Ovary (tissue), 9 donors: ENCODE data around the gene NUDCD2. TPM values are rescaled to one million over a fixed set of nuclear protein-coding genes. Genes with fewer than 3 reads are reported as not detected.

Experiments used
- DNase-seq, 5 donors: peaks; one replicate each; pipeline ENCODE4 v3.0.0-alpha.2; 2019 to 2020
- H3K27ac ChIP-seq, 2 donors: fragments of 200-600 bp; one replicate each; pipeline versions ENCODE4 v1.5.1 to v1.8.0; 2019 to 2022
- H3K27me3 ChIP-seq: fragments of 200-600 bp; one replicate; pipeline ENCODE4 v1.8.0; 2022
- H3K36me3 ChIP-seq: fragments of 200-600 bp; sonication (generic); one replicate; pipeline ENCODE4 v1.5.1; 2019
- H3K4me1 ChIP-seq: one replicate; pipeline ENCODE4 v1.8.1; 2013; ENCODE audit warnings: mild to moderate bottlenecking, moderate library complexity; ENCODE audit not compliant: insufficient read depth
- H3K4me3 ChIP-seq: fragments of 200-600 bp; sonication (generic); one replicate; pipeline ENCODE4 v1.5.1; 2017
- H3K9me3 ChIP-seq, 2 donors: fragments of 200-600 bp in 1 of 2; sonication (generic) in 1 of 2; one replicate each; pipeline versions ENCODE4 v1.5.1 to v1.8.1; 2013 to 2019; ENCODE audit warnings: mild to moderate bottlenecking in 1 of 2, moderate library complexity in 1 of 2
- EP300 ChIP-seq: sonication (generic); formaldehyde crosslinking; IDR thresholded peaks from one replicate; pipeline ENCODE4 v1.6.1; 2017; ENCODE audit warnings: antibody characterized with exemption
- POLR2A ChIP-seq: fragments of 450-650 bp; IDR thresholded peaks from one replicate; pipeline ENCODE4 v1.6.1; 2017; ENCODE audit warnings: antibody characterized with exemption, mild to moderate bottlenecking, moderate library complexity
- WGBS, 3 donors: extraction: QIAGEN DNeasy Blood & Tissue Kit in 1 of 3; methylation state at CpG; one replicate each; pipeline versions ENCODE4 v1.1.5 to v1.1.7; 2013 to 2017; 5-methylcytosine and 5-hydroxymethylcytosine counted together
- intact Hi-C, 4 donors: fragments of 100-400 bp; cut with DNase I; formaldehyde crosslinking; loops; one replicate each; pipeline versions ENCODE4 v1.11.0 to v1.15.1; 2022 to 2023
- polyA plus RNA-seq, 2 donors: library from polyadenylated mRNA; stranded (reverse); fragments of 200-250 nt in 1 of 2; fragments of 350-450 nt in 1 of 2; fragmentation: Illumina TruSeq in 1 of 2; extraction: RNeasy Lipid Tissue Mini Kit (QIAGEN cat#74804) in 1 of 2; gene quantifications; one replicate each; pipeline ENCODE4 v1.2.3, GENCODE V29; 2013 to 2014
- total RNA-seq, 7 donors: library from RNA; depleted of rRNA in 2 of 7; stranded (reverse); fragments of >200 nt in 2 of 7; fragmentation: NEBNext Ultra II Directional in 3 of 7; extraction: Animal tissue kit (Norgen Biotek cat#: 25700) in 3 of 7; gene quantifications; one replicate each; pipeline versions ENCODE4 v1.1.0 to v1.2.4, GENCODE V29; 2016 to 2023
- TF ChIP-seq, protein P1 (sequence below), 3 donors: fragments of 450-650 bp in 2 of 3; fragments of 200-600 bp in 1 of 3; IDR thresholded peaks; one replicate each; pipeline versions ENCODE4 v1.5.1 to v1.8.0; 2016 to 2022; ENCODE audit warnings: antibody characterized with exemption in 3 of 3, mild to moderate bottlenecking in 1 of 3
- donor health status: DM: no; HTN: no; CAD: no; lungs with moderate emphysema.
- donor health status: DM: no; HTN: no; CAD: no.
- donor health status: Bipolar disorder and iron deficiency.
- donor health status: DM: yes; HTN: yes; CAD: no.
- donor health status: DM: no; HTN: no; CAD: no.
- donor health status: DM: yes; HTN: yes; CAD: no.

Gene NUDCD2
- total and polyA plus RNA-seq, 9 donors, result 6.8 to 26.0 (median 16.3) TPM

DNA sequence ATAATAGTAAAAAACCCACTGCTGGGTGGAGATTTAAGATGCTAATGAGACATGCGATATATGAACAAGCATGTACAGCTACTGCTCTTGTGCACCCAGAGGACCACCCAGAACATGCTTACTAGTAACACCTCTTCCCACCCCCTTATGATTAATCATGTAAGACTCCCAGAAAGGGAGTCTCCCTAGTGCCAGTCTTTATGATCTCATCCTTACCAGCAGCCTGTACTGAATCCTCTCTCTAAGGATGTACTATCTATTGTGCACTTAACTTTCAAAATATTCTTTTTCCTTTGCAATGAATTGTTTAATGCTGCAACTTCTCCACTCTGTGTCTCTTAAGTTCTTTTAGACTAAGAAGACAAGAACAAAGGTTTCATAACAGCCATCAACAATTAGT, 36.4 kb upstream of the NUDCD2 start:
- intact Hi-C loops, result no loop called here
- DNase-seq, result no peak
- no peaks in the 10 kb centered on the region for H3K27me3 ChIP-seq
- WGBS, 3 donors, result 93 to 97% (median 97%) methylated on average over 1 of the region's 1 CpG
- no peaks in the 10 kb centered on the region for H3K36me3 ChIP-seq
- H3K4me3 ChIP-seq, result no peak overlapping the region
- no peak overlapping the region for H3K27ac ChIP-seq
- H3K9me3 ChIP-seq, result no peaks in the 10 kb centered on the region
- no peaks in the 10 kb centered on the region for H3K4me1 ChIP-seq
- TF ChIP-seq EP300 (no peak), POLR2A (no peak)
- TF ChIP-seq, protein P1, sequence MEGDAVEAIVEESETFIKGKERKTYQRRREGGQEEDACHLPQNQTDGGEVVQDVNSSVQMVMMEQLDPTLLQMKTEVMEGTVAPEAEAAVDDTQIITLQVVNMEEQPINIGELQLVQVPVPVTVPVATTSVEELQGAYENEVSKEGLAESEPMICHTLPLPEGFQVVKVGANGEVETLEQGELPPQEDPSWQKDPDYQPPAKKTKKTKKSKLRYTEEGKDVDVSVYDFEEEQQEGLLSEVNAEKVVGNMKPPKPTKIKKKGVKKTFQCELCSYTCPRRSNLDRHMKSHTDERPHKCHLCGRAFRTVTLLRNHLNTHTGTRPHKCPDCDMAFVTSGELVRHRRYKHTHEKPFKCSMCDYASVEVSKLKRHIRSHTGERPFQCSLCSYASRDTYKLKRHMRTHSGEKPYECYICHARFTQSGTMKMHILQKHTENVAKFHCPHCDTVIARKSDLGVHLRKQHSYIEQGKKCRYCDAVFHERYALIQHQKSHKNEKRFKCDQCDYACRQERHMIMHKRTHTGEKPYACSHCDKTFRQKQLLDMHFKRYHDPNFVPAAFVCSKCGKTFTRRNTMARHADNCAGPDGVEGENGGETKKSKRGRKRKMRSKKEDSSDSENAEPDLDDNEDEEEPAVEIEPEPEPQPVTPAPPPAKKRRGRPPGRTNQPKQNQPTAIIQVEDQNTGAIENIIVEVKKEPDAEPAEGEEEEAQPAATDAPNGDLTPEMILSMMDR (IDR thresholded peaks at IDR 0.05), result no peak

DNA sequence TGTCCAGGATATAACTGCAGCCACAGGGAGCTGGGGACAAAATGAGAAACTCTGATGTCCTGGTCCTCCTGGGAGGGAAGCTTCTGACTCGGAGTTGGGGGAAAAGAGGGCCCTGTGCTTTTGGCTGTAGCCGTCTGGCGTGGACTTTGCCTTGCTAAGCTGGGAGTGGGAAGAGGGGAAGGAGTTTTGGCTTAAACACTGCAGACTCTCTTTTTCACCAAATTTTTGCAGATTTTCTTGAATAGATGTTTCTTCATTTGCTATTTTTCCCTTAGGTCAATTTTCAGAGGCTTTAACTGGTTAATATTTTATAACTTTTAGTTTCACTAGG, 29.8 kb upstream of the NUDCD2 start:
- no peaks in the 10 kb centered on the region for H3K9me3 ChIP-seq
- DNase-seq, result no peak
- no peak overlapping the region for H3K27ac ChIP-seq
- no peak for TF ChIP-seq POLR2A
- TF ChIP-seq, protein P1 (IDR thresholded peaks at IDR 0.05), result no peak
- TF ChIP-seq EP300, result no peak
- no peaks in the 10 kb centered on the region for H3K4me1 ChIP-seq
- intact Hi-C loops, result no loop called here
- H3K36me3 ChIP-seq, result no peaks in the 10 kb centered on the region
- WGBS, 3 donors, result 89 to 90% (median 90%) methylated on average over 3 of the region's 3 CpGs
- H3K27me3 ChIP-seq, result no peaks in the 10 kb centered on the region
- H3K4me3 ChIP-seq, result no peak overlapping the region

DNA sequence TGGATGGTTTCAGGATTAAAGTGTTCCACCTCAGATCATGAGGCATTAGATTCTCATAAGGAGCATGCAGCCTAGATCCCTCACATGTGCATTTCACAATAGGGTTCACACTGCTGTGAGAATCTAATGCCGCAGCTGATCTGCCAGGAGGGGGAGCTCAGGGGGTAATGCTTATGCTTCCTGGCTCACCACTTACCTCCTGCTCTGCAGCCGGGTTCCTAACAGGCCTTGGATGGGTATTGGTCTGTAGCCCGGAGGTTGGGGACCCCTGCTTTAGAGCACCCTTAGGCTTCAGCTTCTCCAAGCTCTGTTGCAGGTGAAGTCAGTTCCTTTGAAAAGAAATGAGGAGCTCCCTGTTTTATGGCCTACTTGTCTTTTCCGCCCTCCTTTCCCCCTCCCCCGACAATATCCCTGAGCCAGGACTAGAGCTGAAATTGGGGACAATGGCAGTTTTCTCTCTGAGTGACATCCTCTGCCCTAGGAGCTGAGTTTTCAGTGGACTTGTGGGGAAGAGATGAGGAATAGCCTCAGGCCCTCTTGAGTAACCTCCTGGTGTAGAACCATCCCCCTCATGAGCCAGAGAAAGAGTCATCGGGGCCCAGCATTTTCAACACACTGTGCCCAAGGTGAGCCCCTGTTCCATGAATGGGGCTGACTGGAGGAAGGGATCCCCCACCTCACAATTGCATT, 29.3 kb upstream of the NUDCD2 start:
- Histone ChIP-seq H3K9me3 (no peaks in the 10 kb centered on the region), H3K4me1 (no peaks in the 10 kb centered on the region), H3K27ac (no peak overlapping the region), H3K36me3 (no peaks in the 10 kb centered on the region), H3K4me3 (no peak overlapping the region), H3K27me3 (no peaks in the 10 kb centered on the region)
- intact Hi-C loops, result no loop called here
- WGBS, 3 donors, result 83 to 92% (median 86%) methylated on average over 6 of the region's 6 CpGs
- DNase-seq, result no peak
- TF ChIP-seq POLR2A (no peak), EP300 (no peak)
- TF ChIP-seq, protein P1 (IDR thresholded peaks at IDR 0.05), result no peak

DNA sequence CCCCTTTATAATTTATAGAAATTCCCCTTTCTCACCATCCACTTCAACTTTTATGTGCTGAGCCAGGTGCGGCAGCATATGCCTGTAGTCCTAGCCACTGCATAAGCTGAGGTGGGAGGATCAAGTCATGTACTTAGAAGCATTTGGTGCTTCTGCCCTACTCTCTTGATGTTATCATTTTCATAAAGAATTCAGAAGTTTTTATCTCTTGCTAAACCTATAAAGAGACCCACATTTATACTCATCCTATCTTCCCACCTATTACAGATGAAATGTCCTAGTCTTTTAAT, 19.0 kb upstream of the NUDCD2 start:
- Histone ChIP-seq H3K4me1 (no peaks in the 10 kb centered on the region), H3K27ac (no peak overlapping the region), H3K27me3 (no peaks in the 10 kb centered on the region), H3K36me3 (no peaks in the 10 kb centered on the region), H3K9me3 (no peaks in the 10 kb centered on the region), H3K4me3 (no peak overlapping the region)
- 96 to 100% (median 97%) methylated on average over 1 of the region's 1 CpG for WGBS, 3 donors
- no peak for DNase-seq
- intact Hi-C loops, result no loop called here
- TF ChIP-seq, protein P1 (IDR thresholded peaks at IDR 0.05), result no peak
- TF ChIP-seq POLR2A, result no peak
- TF ChIP-seq EP300, result no peak
